Glutamatergic neuron (in vitro differentiated cells): Measurements from ENCODE around the gene PRKD2. TPM values are rescaled to one million over a fixed set of nuclear protein-coding genes. Genes with fewer than 3 reads are reported as not detected.
A peak's percentile ranks its signal among the peaks of the same experiment; 100 is the strongest.

Source experiments
- DNase-seq: peaks from one replicate; pipeline ENCODE4 v3.0.0; 2022
- H3K27ac Mint-ChIP-seq: one replicate; pipeline ENCODE4 v1.8.0; 2020; ENCODE audit warnings: mild to moderate bottlenecking, mixed read lengths, inconsistent platforms; ENCODE audit not compliant: unreplicated experiment
- H3K27me3 Mint-ChIP-seq: one replicate; pipeline ENCODE4 v1.8.0; 2020; ENCODE audit warnings: mild to moderate bottlenecking, moderate library complexity, mixed read lengths, inconsistent platforms; ENCODE audit not compliant: unreplicated experiment
- H3K36me3 Mint-ChIP-seq: one replicate; pipeline ENCODE4 v1.8.0; 2020; ENCODE audit warnings: mild to moderate bottlenecking, mixed read lengths, inconsistent platforms; ENCODE audit not compliant: unreplicated experiment
- H3K4me1 Mint-ChIP-seq: one replicate; pipeline ENCODE4 v1.8.0; 2020; ENCODE audit warnings: mild to moderate bottlenecking, low read depth, mixed read lengths, inconsistent platforms; ENCODE audit not compliant: unreplicated experiment
- H3K4me3 Mint-ChIP-seq: one replicate; pipeline ENCODE4 v1.8.0; 2020; ENCODE audit warnings: mild to moderate bottlenecking, mixed read lengths, inconsistent platforms; ENCODE audit not compliant: unreplicated experiment
- H3K9me3 Mint-ChIP-seq: one replicate; pipeline ENCODE4 v1.8.0; 2020; ENCODE audit warnings: mild to moderate bottlenecking, moderate library complexity, mixed read lengths, inconsistent platforms; ENCODE audit not compliant: unreplicated experiment
- total RNA-seq: library from RNA; stranded (reverse); fragmentation: NEBNext Ultra II Directional; extraction: Animal tissue kit (Norgen Biotek cat#: 25700); gene quantifications from one replicate; pipeline ENCODE4 v1.2.1, GENCODE V29; 2021; ENCODE audit not compliant: unreplicated experiment
- TF ChIP-seq, protein P1 (sequence below): fragments of 200-600 bp; sonication (generic); IDR thresholded peaks from one replicate; pipeline ENCODE4 v1.5.0; 2021; ENCODE audit not compliant: partially characterized antibody, unreplicated experiment

Gene PRKD2
- total RNA-seq, 1 donor from 2014 or later: 54.7 TPM

DNA sequence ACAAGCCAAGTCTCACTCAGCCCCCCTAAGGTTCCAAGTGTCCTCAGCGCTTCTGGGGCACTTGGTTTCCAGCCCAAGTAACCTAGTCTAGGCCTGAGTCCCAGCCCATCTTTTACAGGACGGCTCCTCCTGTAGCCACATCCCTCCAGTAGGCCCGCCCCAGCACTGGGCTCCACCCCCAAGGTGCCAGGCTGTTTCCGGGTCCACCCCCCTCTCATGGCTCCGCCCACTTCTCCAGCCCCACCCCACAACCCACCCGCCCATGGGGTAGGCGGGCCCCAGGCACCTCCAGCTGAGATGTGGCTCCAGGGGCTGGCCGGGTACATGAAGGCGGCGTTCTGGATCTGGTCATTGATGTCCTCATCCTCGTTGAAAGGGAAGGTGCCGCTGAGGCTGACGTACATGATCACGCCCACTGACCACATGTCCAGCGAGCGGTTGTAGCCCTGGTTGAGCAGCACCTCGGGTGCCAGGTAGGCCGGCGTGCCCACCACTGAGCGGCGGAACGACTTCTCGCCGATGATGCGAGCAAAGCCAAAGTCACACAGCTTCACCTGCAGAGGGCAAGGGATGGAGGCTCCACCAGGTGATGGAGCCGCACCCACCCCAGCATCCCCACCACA is 38.7 kb downstream of the PRKD2 start:
- no peak for DNase-seq
- TF ChIP-seq, protein P1, sequence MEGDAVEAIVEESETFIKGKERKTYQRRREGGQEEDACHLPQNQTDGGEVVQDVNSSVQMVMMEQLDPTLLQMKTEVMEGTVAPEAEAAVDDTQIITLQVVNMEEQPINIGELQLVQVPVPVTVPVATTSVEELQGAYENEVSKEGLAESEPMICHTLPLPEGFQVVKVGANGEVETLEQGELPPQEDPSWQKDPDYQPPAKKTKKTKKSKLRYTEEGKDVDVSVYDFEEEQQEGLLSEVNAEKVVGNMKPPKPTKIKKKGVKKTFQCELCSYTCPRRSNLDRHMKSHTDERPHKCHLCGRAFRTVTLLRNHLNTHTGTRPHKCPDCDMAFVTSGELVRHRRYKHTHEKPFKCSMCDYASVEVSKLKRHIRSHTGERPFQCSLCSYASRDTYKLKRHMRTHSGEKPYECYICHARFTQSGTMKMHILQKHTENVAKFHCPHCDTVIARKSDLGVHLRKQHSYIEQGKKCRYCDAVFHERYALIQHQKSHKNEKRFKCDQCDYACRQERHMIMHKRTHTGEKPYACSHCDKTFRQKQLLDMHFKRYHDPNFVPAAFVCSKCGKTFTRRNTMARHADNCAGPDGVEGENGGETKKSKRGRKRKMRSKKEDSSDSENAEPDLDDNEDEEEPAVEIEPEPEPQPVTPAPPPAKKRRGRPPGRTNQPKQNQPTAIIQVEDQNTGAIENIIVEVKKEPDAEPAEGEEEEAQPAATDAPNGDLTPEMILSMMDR: no peak
- Mint-ChIP-seq H3K27ac (no peak overlapping the region), H3K9me3 (peaks cover 6% of the 10 kb centered on the region), H3K36me3 (no peaks in the 10 kb centered on the region), H3K4me3 (no peak overlapping the region), H3K27me3 (peaks cover 2% of the 10 kb centered on the region), H3K4me1 (no peaks in the 10 kb centered on the region)

DNA sequence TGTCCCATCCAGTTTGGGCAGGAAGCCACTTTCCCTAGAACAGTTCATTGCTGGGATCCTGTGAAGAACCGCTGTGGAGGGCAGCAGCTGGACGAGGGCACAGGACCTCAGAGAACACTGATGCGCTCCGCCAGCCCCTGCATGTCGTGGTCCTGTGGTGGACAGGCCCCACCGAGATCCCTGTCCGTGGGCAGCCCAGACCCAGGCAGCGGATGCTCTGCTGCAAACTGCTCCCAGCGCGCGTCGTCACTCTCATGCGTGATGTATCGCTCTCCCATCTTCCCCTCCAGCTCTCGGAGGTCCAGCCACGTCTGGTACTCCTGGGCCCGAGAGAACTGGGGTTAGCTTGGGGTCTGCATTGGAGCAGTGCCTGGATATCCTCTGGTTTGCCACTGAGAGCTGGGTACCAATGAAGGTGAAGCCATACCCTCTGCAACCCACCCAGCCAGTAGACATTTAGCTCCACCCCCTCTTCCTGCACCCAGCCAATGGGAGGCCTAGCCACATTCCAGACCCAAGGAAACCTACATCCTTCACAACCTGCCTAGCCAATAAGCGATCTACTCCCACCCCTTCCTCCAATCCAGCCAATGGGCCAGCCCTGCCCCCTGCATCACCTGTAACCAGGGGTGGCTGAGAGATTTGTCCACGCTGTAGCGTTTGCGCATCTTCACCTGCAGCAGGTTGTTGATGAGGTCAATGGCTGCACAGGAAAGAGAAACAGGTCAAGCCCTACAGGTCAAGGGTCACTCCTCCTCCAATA is 42.3 kb downstream of the PRKD2 start:
- Mint-ChIP-seq H3K27ac (no peak overlapping the region), H3K4me1 (no peaks in the 10 kb centered on the region), H3K9me3 (peaks cover 2% of the 10 kb centered on the region), H3K4me3 (no peak overlapping the region), H3K36me3 (no peaks in the 10 kb centered on the region), H3K27me3 (peaks cover 3% of the 10 kb centered on the region)
- peak; percentile 30 for DNase-seq
- TF ChIP-seq, protein P1: no peak

DNA sequence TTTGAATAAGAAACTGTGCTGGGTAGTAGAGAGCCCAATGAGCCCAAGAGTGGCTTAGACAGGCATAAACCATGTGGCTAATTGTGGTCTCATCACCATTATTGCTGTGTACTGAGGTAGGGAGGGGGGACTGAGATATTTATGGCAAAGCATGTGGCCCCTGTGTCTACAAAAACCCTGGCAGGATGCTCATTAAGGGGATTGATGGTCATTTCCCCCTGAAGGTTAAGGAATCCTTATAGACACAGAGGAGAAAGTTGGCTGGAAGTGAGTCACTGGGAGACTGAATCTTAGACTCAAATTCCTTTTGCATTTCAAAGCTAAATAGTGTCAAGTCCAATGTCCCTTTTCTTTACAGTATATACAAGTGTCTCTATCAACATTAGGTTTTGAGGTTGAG is 46.1 kb downstream of the PRKD2 start:
- TF ChIP-seq, protein P1: no peak
- no peak for DNase-seq
- H3K9me3 Mint-ChIP-seq: no peaks in the 10 kb centered on the region
- peaks cover 5% of the 10 kb centered on the region for H3K27me3 Mint-ChIP-seq
- no peak overlapping the region for H3K4me3 Mint-ChIP-seq
- H3K27ac Mint-ChIP-seq: no peak overlapping the region
- H3K36me3 Mint-ChIP-seq: no peaks in the 10 kb centered on the region
- no peaks in the 10 kb centered on the region for H3K4me1 Mint-ChIP-seq

DNA sequence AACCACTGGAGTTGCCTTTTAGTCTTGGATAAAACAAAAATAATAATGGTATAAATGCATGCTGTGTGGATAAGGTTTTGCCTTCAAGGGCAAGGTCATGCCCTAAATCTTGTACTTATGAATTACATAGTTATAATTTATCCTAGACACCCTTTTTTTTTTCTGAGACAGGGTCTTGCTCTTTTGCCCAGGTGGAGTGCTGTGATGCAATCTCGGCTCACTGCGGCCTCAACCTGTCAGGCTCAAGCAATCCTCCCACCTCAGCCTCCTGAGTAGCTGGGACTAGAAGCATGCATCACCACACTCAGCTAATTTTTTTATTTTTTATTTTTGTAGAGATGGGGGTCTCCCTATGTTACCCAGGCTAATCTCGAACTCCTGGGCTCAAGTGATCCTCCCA is 48.3 kb downstream of the PRKD2 start:
- TF ChIP-seq, protein P1: no peak
- peaks cover 1% of the 10 kb centered on the region for H3K4me1 Mint-ChIP-seq
- peaks cover 3% of the 10 kb centered on the region for H3K27me3 Mint-ChIP-seq
- no peaks in the 10 kb centered on the region for H3K9me3 Mint-ChIP-seq
- H3K4me3 Mint-ChIP-seq: no peak overlapping the region
- no peak overlapping the region for H3K27ac Mint-ChIP-seq
- no peak for DNase-seq
- H3K36me3 Mint-ChIP-seq: no peaks in the 10 kb centered on the region

DNA sequence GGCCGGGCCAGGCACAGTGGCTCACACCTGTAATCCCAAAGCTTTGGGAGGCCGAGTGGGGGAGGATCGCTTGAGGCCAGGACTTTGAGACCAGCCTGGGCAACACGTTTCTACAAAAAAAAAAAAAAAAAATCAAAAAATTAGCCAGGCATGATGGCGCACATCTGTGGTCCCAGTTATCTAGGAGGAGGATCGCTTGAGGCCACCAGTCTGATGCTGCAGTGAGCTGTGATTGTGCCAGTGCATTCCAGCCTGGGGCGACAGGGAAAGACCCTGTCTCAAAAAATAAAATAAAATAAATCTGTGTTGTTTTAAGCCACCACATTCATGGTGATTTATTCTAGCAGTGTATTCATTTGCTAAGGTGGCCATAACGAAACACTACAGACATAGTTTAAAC is 51.8 kb downstream of the PRKD2 start:
- TF ChIP-seq, protein P1: no peak
- Mint-ChIP-seq H3K27ac (no peak overlapping the region), H3K9me3 (peaks cover 2% of the 10 kb centered on the region), H3K36me3 (no peaks in the 10 kb centered on the region), H3K27me3 (peaks cover 2% of the 10 kb centered on the region), H3K4me1 (peaks cover 5% of the 10 kb centered on the region), H3K4me3 (no peak overlapping the region)
- DNase-seq: no peak
